GM21717 (cell line): ENCODE results near the gene SCRT2.

Source experiments
- ATAC-seq: cut with Tn5 transposase; IDR thresholded peaks from one replicate; pipeline ENCODE4 v1.9.1; 2021; ENCODE audit warnings: mild to moderate bottlenecking, moderate library complexity; ENCODE audit not compliant: unreplicated experiment

SCRT2 gene

GRCh38 chr20:672963-673602 is 2.5 kb downstream of the SCRT2 start:
- no peak for ATAC-seq

- no peak for ATAC-seq
Observed at GRCh38 chr20:671252-672030, 4.2 kb downstream of the SCRT2 start.

DNA sequence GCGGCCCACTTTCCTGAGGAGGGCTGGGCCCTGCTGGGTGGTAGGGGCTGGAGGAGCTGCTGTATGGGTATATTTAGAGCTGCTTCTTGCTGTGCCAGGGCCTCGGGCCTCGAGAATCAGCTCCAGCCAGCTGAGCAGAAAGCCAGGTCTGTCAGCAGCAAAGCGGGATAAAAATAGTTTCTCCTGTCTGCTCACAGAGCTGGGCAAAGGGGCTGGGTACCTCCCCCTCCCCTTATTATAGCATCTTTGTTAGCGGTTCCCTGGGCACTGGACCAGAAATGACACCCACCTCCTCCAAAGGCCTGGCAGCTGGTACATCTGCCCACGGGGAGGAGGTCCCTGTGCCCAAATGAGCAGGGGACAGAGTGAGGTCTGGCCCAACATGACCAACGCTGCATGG is 6.0 kb downstream of the SCRT2 start:
- ATAC-seq = no peak

DNA sequence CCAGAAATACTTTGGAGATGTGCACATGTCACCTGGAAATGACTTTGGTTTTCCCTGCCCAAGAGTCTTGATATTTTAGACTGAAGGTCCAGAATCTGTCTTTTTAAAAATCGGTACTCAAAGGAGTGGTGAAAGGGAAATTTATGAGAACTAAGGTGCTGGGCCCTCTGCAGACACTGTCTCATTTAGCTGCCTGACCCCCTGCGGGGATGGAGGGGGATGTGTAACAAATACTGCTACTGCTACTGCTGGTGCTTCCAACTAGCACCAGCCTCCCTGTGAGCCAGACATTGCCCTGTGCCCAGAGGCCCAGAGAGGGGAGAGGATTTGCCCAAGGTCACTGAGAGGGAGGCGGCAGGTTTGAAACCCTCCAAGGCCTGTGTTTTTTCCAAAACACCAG is 7.0 kb downstream of the SCRT2 start:
- ATAC-seq = no peak

DNA sequence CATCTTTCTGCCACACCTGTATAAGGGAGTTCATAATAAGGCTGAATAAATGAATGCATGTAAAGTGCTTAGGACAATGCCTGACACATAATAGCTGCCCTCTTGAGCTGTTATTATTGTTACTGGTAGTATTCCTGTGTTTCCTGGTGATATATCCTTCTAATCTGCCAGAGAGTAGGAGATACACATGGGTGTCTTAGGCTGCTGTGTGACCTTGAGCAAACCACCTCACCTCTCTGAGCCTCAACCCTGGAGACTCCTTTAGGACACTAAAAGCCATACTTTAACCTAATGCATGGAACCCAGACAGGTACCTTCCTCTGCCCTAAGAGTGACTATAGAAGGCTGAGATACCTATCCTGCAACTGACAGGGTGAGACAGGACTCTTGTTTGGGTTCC is 7.6 kb downstream of the SCRT2 start:
- no peak for ATAC-seq

DNA sequence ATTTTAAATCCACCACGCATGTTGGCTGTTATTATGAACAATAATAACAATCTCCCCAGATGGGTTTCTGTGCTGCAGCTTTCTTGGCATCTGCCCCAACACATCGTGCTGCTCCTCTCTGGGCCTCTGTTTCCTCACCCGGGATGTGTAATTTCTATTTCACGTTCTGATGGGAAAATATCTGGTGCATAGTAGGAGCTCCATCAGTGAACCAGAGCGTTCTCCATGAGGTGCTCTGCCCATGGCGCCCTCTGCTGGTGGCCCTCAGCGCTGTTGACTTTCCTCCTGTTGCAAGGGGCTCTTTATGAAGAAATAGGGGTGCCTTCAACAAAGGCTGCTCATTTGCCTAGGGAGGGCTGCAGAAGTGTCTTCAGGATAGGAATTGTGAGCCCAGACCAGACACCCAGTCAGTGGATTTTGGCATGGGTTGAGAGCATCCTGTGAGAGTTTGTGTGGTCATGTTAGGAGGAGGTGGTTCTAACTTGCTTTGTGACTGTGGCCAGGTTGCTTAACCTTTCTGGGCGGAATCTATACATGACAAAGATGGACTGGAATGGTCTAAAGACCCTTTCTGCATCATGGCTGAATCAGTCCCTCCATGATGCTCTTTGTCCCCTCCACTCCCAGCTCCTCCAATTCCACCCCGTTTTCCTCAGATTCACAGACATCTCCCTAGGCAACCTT is 8.1 kb downstream of the SCRT2 start:
- no peak for ATAC-seq

DNA sequence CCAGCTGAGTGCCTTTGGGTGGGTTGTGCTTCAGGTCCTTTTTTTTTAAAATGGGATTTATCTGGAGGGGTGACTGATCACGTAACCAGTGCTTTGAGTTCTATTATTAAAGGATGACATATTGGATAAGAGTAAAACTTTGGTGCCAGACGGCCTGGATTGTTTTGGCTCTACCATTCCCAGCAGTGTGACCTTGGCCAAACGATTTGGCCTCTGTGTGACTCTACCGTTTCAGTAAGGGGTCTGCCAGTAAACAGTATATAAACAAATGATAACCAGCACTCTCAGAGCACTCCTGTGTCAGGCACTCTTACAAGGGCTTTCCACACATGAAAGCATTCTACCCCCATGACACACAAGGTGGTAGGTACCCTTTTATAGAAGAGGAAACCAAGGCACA is 8.7 kb downstream of the SCRT2 start:
- ATAC-seq = no peak

DNA sequence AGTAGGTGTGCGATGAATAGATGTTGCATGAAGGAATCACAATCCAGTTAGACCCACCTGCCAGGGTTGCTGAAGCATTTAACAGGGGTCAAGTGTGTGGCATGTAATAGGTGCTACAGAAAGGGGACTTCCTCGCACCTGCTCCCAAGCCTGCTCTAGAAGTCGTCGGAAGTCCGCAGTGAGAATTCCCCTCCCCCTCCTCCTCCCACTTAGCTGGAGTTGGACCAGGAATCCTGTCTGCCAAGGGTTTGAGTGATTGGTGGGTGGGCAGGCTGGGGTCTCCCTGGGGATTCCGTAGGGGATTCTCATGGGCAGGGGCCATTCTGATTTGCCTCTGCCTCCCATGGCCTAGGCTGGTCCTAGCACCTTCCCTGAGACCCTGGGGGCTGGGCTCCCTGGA is 10.3 kb downstream of the SCRT2 start:
- ATAC-seq = no peak

GRCh38 chr20:664576-664975 is 11.0 kb downstream of the SCRT2 start:
- no peak for ATAC-seq

- no peak for ATAC-seq
Observed at GRCh38 chr20:664151-664550, 11.5 kb downstream of the SCRT2 start.

- ATAC-seq = no peak
Observed at GRCh38 chr20:663315-664090, 12.1 kb downstream of the SCRT2 start.

DNA sequence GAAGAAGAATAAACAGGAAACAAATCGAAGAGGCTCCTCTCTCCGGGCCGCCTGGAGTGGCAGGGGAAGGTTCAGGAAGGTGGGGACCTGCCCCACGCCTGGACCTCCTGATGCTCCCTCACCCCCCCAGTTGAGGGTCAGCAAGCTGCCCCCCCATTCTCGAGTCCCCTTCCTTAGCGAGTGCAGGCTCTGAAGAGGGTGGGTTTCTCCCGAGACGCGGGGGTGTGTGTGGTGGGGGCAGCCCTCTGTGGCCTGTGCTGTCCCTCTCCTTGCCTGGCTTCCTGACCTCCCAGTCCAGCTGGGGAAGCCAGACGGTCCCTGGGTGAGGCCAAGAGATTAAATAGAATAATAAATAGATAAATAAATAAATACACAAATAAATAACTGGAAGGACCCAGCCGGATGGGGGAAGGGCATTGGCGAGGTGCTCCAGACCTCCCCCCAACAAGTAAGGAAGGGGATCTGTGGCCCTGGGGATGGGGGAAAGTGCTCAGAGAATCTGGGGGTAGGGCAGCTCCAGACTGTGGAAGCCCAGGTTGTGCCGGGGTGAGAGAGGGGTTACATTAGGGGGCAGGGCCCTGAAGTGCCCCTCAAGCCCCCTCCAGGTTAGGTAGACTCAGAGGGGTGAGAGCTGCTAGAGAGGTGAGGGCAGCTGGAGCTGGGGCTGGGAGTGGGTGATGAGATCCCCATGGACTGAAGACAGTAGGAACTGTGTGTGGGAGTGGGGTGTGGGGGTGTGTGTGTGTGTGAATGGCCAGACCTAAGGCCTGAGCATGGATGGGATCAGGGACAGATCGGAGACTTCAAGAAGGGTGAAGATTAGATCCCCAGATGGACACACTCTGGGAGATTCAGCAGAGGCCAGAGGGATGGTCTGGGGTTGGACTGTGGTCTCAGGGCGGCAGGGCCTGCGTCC is 13.1 kb downstream of the SCRT2 start:
- ATAC-seq = no peak

GRCh38 chr20:661474-662270 is 13.9 kb downstream of the SCRT2 start:
- ATAC-seq = no peak

DNA sequence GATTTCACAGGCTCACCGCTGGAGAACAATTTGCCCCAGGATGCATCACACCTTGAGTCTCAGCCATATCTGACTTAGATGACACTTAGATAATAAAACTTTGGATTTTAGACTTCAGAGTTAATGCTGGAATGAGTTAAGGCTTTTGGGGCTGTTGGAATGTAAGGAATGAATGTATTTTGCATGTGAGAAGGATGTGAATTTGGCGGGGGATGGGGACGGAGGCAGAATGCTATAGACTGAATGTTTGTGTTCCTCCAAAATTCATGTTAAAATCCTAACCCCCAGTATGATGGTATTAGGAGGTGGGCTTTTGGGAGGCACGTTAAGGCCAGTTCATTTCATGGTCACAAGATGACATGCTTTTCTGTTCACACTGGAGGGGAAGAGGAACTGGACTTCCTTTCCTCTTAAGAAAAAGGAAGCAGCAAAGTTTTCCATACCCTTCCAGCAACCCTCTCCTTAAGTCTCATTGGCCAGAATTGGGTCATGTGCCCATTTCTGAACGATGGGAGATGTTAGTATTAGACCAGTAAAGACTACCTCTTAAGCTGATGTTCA is 16.8 kb downstream of the SCRT2 start:
- no peak for ATAC-seq

DNA sequence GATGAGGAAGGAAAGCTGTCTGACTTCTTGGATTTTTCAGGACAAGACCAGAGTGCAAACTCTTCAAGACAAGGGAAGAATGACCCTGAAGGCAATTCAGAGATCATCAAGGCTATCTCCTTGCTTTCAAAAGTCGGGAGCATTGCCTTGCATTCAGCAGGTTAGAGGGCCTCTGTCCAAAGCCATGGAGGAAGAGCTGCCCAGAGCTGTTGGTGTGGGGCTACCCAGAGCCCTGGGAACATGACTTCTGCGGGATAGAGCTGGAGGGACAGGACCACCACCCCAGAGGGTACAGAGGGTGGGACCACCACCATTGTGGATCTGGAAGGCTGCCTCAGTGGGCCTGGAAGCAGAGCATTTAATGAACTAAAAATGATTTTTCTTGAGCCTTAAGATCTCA is 17.4 kb downstream of the SCRT2 start:
- ATAC-seq = no peak

DNA sequence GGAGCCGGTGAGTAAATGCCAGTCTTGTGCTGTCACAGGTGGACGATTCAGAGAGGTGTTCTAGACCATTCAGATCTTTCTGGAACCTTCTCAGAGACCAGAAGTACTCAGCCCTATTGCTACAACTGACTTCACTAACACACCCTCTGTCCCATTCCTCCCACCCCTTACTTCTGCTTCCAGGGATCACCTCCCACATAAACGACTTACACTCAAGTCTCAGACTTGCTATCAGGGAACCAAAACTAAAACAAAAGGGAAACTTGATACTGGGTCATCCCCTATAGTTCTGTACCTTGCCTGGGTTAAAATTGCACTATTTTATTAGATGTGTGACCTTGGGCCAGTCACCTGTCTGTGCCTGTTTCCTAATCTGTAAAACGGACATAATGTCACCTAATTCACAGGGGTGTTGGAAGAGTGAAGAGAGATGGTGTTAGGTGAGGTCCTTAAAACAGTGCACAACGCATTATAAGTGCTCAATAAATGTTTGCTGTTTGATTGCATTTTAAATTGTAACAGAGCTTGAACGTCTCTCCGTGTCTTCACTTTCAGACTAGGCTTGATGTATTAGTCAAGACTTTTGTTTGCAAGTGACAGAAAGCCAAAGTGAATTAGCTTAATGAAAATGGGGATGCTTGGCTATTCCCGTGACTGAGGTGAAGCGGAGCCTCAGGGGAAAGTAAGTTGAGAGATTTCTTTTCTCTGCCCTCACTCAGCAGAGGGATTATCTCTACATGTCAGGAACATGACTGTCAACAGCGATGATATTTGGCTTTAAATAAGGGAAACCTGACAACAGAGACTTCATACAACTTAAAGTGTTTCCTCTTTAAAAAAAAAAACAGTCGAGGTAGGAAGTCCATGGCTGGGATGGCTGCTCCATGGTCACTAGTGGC is 19.6 kb downstream of the SCRT2 start:
- ATAC-seq = no peak

DNA sequence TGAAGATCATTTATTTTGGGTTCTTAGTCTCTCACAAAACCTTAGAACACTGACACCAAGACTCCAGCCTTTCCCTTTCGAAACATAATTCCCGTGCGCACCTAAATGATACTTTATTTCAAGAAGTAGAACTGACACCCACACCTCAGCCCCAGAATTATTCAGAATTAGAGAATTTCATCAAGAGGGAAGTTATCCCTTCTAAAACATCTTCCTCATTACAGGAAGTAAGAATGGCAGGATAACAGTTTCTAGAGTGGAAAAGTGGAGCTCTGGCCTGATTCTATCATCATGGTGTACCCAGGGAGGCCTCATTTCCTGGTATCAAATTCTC is 21.2 kb downstream of the SCRT2 start:
- no peak for ATAC-seq
